HCT116 (cell line): Measurements from ENCODE around the gene ULBP1. TPM values are rescaled to one million over a fixed set of nuclear protein-coding genes. Genes with fewer than 3 reads are reported as not detected.
"Not testable (repeated sequence)": the region's sequence is repeated elsewhere in the genome, so short reads cannot be mapped to it uniquely, and the experiment has no call there.

Experiments
- ATAC-seq: fragments of 200-7000 bp; cut with Tn5 transposase; 2 replicates; pipeline ENCODE4 v1.9.1; 2020; ENCODE audit warnings: mild to moderate bottlenecking, moderate library complexity
- BruUV-seq: library from RNA; stranded (reverse); fragments of 400-500 nt; replicated peaks from 2 replicates; lab custom pipeline; 2021; lab: Mats Ljungman, UMichigan
- CTCF ChIA-PET: fragments of 300-600 bp; sonication (Branson Sonifier 250); formaldehyde crosslinking; loops from one replicate; lab custom pipeline; 2021; ENCODE audit warnings: antibody characterized with exemption; lab: Charles Lee
- POLR2A ChIA-PET: fragments of 300-600, 350-600 bp; sonication (Branson Sonifier 250); formaldehyde crosslinking; loops from one replicate; lab custom pipeline; 2021; ENCODE audit warnings: antibody characterized with exemption; lab: Charles Lee
- RAD21 ChIA-PET, 2 experiments: fragments of 300-600 bp; sonication (Branson Sonifier 250); formaldehyde crosslinking; loops; one replicate each; lab custom pipeline; 2023; ENCODE audit warnings: low total read pairs in 2 of 2; ENCODE audit not compliant: uncharacterized antibody in 2 of 2, unreplicated experiment in 2 of 2, low non-redundant PET in 1 of 2; lab: Charles Lee
- DNase-seq: peaks from one replicate; pipeline ENCODE4 v3.0.0-alpha.2; 2010; ENCODE audit warnings: low read depth, low spot score
- H2AFZ ChIP-seq: fragments of 200-600 bp; shearing (Covaris generic), sonication (generic); 2 replicates; pipeline ENCODE4 v1.6.1; 2017; ENCODE audit warnings: low read depth, mixed run types, mixed read lengths, antibody characterized with exemption, low read length; ENCODE audit not compliant: poor library complexity, severe bottlenecking
- H3K27ac ChIP-seq: 2 replicates; pipeline ENCODE4 v1.5.1; 2012; ENCODE audit warnings: low read depth, low read length
- H3K27me3 ChIP-seq: fragments of 200-600 bp; sonication (generic); 2 replicates; pipeline ENCODE4 v1.6.1; 2016; ENCODE audit warnings: mixed run types, low read length, mixed read lengths; ENCODE audit not compliant: insufficient read depth
- H3K36me3 ChIP-seq, 2 experiments: fragments of 200-500 bp in 1 of 2; fragments of 200-600 bp in 1 of 2; sonication (Bioruptor generic) in 1 of 2; sonication (generic) in 1 of 2; 2 replicates each; pipeline versions ENCODE4 v1.5.1 to v1.6.1; 2014 to 2016; ENCODE audit warnings: low read length in 2 of 2, inconsistent platforms in 1 of 2, mixed read lengths in 1 of 2, mixed run types in 1 of 2; ENCODE audit not compliant: insufficient read depth in 2 of 2, control insufficient read depth in 1 of 2
- H3K4me1 ChIP-seq, 2 experiments: fragments of 200-600 bp in 1 of 2; sonication (generic) in 1 of 2; 2 replicates each; pipeline versions ENCODE4 v1.5.1 to v1.6.1; 2012 to 2017; ENCODE audit warnings: low read length in 2 of 2, inconsistent platforms in 1 of 2, mild to moderate bottlenecking in 1 of 2, mixed read lengths in 1 of 2, mixed run types in 1 of 2, moderate library complexity in 1 of 2; ENCODE audit not compliant: insufficient read depth in 2 of 2, control insufficient read depth in 1 of 2
- H3K4me2 ChIP-seq: fragments of 200-600 bp; sonication (generic); 2 replicates; pipeline ENCODE4 v1.6.1; 2017; ENCODE audit warnings: mixed run types, low read length, mixed read lengths
- H3K4me3 ChIP-seq, 2 experiments: fragments of 200-600 bp in 1 of 2; sonication (generic) in 1 of 2; replicated peaks in 1 of 2; 2 replicates each; pipeline ENCODE4 v1.5.1; 2011 to 2016; ENCODE audit warnings: low read length in 2 of 2, control low read depth in 1 of 2, low read depth in 1 of 2, mild to moderate bottlenecking in 1 of 2, mixed read lengths in 1 of 2, mixed run types in 1 of 2
- H3K79me2 ChIP-seq: fragments of 200-600 bp; sonication (generic); 2 replicates; pipeline ENCODE4 v1.6.1; 2017; ENCODE audit warnings: mild to moderate bottlenecking, mixed run types, low read length, moderate library complexity, mixed read lengths; ENCODE audit not compliant: insufficient read depth
- H3K9ac ChIP-seq: fragments of 200-600 bp; sonication (generic); 2 replicates; pipeline ENCODE4 v1.6.1; 2016; ENCODE audit warnings: low read length, mixed read lengths
- H3K9me2 ChIP-seq: fragments of 200-600 bp; sonication (generic), shearing (Covaris generic); 2 replicates; pipeline ENCODE4 v1.6.1; 2017; ENCODE audit warnings: mixed run types, mild to moderate bottlenecking, moderate library complexity; ENCODE audit not compliant: insufficient read depth
- H3K9me3 ChIP-seq, 2 experiments: fragments of 200-500 bp in 1 of 2; fragments of 200-600 bp in 1 of 2; sonication (Bioruptor generic) in 1 of 2; sonication (generic) in 1 of 2; 2 replicates each; pipeline ENCODE4 v1.6.1; 2014 to 2017; ENCODE audit warnings: low read length in 2 of 2, mixed read lengths in 2 of 2, inconsistent platforms in 1 of 2, low read depth in 1 of 2, mild to moderate bottlenecking in 1 of 2, mixed run types in 1 of 2, moderate library complexity in 1 of 2; ENCODE audit not compliant: control insufficient read depth in 1 of 2, insufficient read depth in 1 of 2
- H4K20me1 ChIP-seq: fragments of 200-600 bp; sonication (generic), shearing (Covaris generic); 2 replicates; pipeline ENCODE4 v1.6.1; 2017; ENCODE audit warnings: mixed run types, mild to moderate bottlenecking, moderate library complexity; ENCODE audit not compliant: insufficient read depth
- intact Hi-C: fragments of 100-400 bp; cut with micrococcal nuclease; formaldehyde crosslinking; loops from 2 replicates; pipeline ENCODE4 v1.10.0; 2022
- total RNA-seq: library from RNA; stranded (reverse); gene quantifications from one replicate; pipeline ENCODE4 v1.2.1, GENCODE V29; 2021; ENCODE audit not compliant: unreplicated experiment

Gene ULBP1
- total RNA-seq, 1 experiment from 2014 or later: 12.4 TPM

GRCh38 chr6:149954328-149954983 is 9.3 kb upstream of the ULBP1 start:
- H4K20me1 ChIP-seq, H3K79me2 ChIP-seq, H3K9me3 ChIP-seq, H3K27ac ChIP-seq, H3K4me1 ChIP-seq, H3K4me3 ChIP-seq, intact Hi-C loops, H3K27me3 ChIP-seq, BruUV-seq, ATAC-seq, H2AFZ ChIP-seq, H3K9me2 ChIP-seq, H3K9ac ChIP-seq, CTCF ChIA-PET, H3K4me2 ChIP-seq, POLR2A ChIA-PET, RAD21 ChIA-PET, DNase-seq, H3K36me3 ChIP-seq: not testable (repeated sequence)

DNA sequence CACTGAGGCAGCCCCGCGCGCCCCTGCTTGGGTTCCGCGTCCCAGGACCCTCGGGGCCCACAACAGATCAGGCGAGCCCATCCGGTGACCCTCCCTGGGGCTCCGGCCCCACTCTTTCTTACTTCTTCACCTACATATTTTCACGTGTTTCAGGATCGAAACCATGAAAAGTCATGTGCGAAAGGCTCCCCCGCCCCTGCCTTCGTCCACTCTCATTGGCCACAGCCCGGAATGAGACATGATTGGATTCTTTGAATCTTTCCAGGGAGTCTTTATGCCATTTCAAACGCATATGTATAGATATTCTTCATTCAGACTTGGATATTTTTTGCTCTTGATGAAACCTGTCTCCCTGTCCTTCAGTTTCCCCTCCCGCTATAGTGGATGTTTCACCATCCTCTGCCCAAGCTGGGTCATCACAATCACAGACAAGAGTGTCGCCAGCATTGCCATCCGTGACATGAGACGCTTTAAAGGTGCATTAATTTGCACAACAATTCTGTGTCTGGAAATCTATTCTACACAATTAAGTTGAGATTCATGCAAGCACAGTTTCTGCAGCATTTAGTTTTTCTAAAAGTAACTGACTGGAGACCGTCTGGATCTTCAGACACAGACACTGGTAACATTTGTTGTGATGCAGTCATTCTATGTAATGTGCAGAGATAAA is 8.6 kb upstream of the ULBP1 start:
- H4K20me1 ChIP-seq, BruUV-seq, H3K4me2 ChIP-seq, DNase-seq, CTCF ChIA-PET, ATAC-seq, H3K27ac ChIP-seq, POLR2A ChIA-PET, intact Hi-C loops, H3K9ac ChIP-seq, H3K9me3 ChIP-seq, RAD21 ChIA-PET, H2AFZ ChIP-seq, H3K9me2 ChIP-seq, H3K27me3 ChIP-seq, H3K4me1 ChIP-seq, H3K79me2 ChIP-seq, H3K4me3 ChIP-seq, H3K36me3 ChIP-seq: not testable (repeated sequence)

- H3K27me3 ChIP-seq, H3K9me3 ChIP-seq, H3K27ac ChIP-seq, CTCF ChIA-PET, H3K4me3 ChIP-seq, DNase-seq, H2AFZ ChIP-seq, ATAC-seq, H3K79me2 ChIP-seq, intact Hi-C loops, H3K9ac ChIP-seq, H3K36me3 ChIP-seq, H3K4me1 ChIP-seq, RAD21 ChIA-PET, POLR2A ChIA-PET, H4K20me1 ChIP-seq, H3K9me2 ChIP-seq, H3K4me2 ChIP-seq, BruUV-seq: not testable (repeated sequence)
Observed at GRCh38 chr6:149955654-149956317, 8.0 kb upstream of the ULBP1 start.

DNA sequence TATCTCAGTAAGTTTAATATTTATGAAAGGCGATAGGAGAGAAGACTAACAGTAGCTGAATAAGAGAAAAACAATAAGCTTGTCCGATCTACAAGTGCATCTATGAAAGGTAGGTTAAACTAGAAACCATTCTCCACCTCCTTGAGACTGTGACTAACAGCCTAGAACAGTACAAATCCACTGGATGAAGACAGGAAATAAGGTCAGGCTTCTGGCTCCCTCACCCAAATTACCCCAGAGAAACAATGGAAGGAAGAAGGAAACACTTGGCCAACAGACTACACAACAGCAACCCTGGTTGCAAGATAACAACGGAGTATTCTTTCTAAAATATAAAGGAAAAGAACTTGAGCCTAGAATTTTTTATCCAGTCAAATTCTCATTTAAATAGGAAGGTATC is 5.6 kb upstream of the ULBP1 start:
- DNase-seq, H3K27ac ChIP-seq, H3K9me3 ChIP-seq, ATAC-seq, H3K9me2 ChIP-seq, POLR2A ChIA-PET, H4K20me1 ChIP-seq, H3K9ac ChIP-seq, H3K4me3 ChIP-seq, CTCF ChIA-PET, H3K79me2 ChIP-seq, H3K27me3 ChIP-seq, BruUV-seq, H3K36me3 ChIP-seq, intact Hi-C loops, H3K4me2 ChIP-seq, H3K4me1 ChIP-seq, H2AFZ ChIP-seq, RAD21 ChIA-PET: not testable (repeated sequence)
